HG02885 (cell line): Measurements from ENCODE around the gene PPL.
"Not testable (repeated sequence)": the region's sequence is repeated elsewhere in the genome, so short reads cannot be mapped to it uniquely, and the experiment has no call there.

ENCODE experiments used
- ATAC-seq: cut with Tn5 transposase; IDR thresholded peaks from one replicate; pipeline ENCODE4 v1.9.1; 2021; ENCODE audit warnings: mild to moderate bottlenecking; ENCODE audit not compliant: unreplicated experiment, poor library complexity

Gene PPL

GRCh38 chr16:4936991-4937781 lies at the start of gene PPL:
TSS of gene PPL (minus strand) at chr16:4937148. CDS start at chr16:4937045, 103 bp downstream.
- peak; percentile 42 for ATAC-seq

GRCh38 chr16:4984174-4984990 lies 47.4 kb upstream of the PPL start:
- ATAC-seq: no peak

- ATAC-seq: no peak
These were observed 45.3 kb upstream of the PPL start for GRCh38 chr16:4982056-4982867.

- ATAC-seq: no peak
These were observed 44.5 kb upstream of the PPL start for GRCh38 chr16:4981473-4981872.

- no peak for ATAC-seq
These were observed 43.7 kb upstream of the PPL start for GRCh38 chr16:4980691-4981090.

GRCh38 chr16:4979736-4980660 lies 43.0 kb upstream of the PPL start:
- ATAC-seq: no peak

GRCh38 chr16:4979164-4979563 lies 42.2 kb upstream of the PPL start:
- no peak for ATAC-seq

GRCh38 chr16:4976611-4977145 lies 39.7 kb upstream of the PPL start:
- ATAC-seq: no peak

- ATAC-seq: peak; percentile 96
These were observed 39.1 kb upstream of the PPL start for GRCh38 chr16:4976079-4976478.

GRCh38 chr16:4972938-4973587 lies 36.1 kb upstream of the PPL start:
- no peak for ATAC-seq

GRCh38 chr16:4970010-4970409 lies 33.1 kb upstream of the PPL start:
- ATAC-seq: no peak

- ATAC-seq: no peak
These were observed 32.0 kb upstream of the PPL start for GRCh38 chr16:4968879-4969483.

- not testable (repeated sequence) for ATAC-seq
These were observed 31.3 kb upstream of the PPL start for GRCh38 chr16:4968278-4968677.

- no peak for ATAC-seq
These were observed 29.9 kb upstream of the PPL start for GRCh38 chr16:4966736-4967453.

GRCh38 chr16:4963527-4963926 lies 26.6 kb upstream of the PPL start:
- not testable (repeated sequence) for ATAC-seq

GRCh38 chr16:4962716-4963115 lies 25.8 kb upstream of the PPL start:
- ATAC-seq: no peak

GRCh38 chr16:4960579-4960978 lies 23.6 kb upstream of the PPL start:
- no peak for ATAC-seq
